ENCODE data around the gene RO60. TPM values are rescaled to one million over a fixed set of nuclear protein-coding genes. Genes with fewer than 3 reads are reported as not detected.
"Not testable (repeated sequence)": the region's sequence is repeated elsewhere in the genome, so short reads cannot be mapped to it uniquely, and the experiment has no call there.

The RO60 gene
- total RNA-seq, 1 donor from 2014 or later = 61.1 TPM

GRCh38 chr1:193033610-193034009 lies 25.8 kb upstream of the RO60 start:
- no peak overlapping the region for H3K4me3 Mint-ChIP-seq
- DNase-seq (no peak), ATAC-seq (ENCODE audit: low read depth) (no peak)
- peaks cover 4% of the 10 kb centered on the region for H3K4me1 Mint-ChIP-seq
- no peaks in the 10 kb centered on the region for H3K27me3 Mint-ChIP-seq
- ChIA-PET CTCF (no interaction called here), POLR2A (no interaction called here)
- intact Hi-C loops (cut with micrococcal nuclease) = loop anchor here (2.0 kb wide), 1 partner anchor 21 kb away; no protein-coding TSS in a partner anchor
- TF ChIP-seq CTCF (IDR thresholded peaks at IDR 0.05) = no peak
- H3K27ac Mint-ChIP-seq = no peak overlapping the region
- H3K36me3 Mint-ChIP-seq (ENCODE audit: low read depth) = peaks cover 18% of the 10 kb centered on the region
- peaks cover 2% of the 10 kb centered on the region for H3K9me3 Mint-ChIP-seq

- TF ChIP-seq CTCF (IDR thresholded peaks at IDR 0.05) = no peak
- no peak overlapping the region for H3K27ac Mint-ChIP-seq
- intact Hi-C loops (cut with micrococcal nuclease) = no loop called here
- peaks cover 6% of the 10 kb centered on the region for H3K4me1 Mint-ChIP-seq
- CTCF ChIA-PET = interaction anchor here (0.6 kb wide), 1 partner anchor 8 kb away, joined by 6 read pairs; no protein-coding TSS in a partner anchor
- no peak overlapping the region for H3K4me3 Mint-ChIP-seq
- H3K9me3 Mint-ChIP-seq = peaks cover 2% of the 10 kb centered on the region
- POLR2A ChIA-PET = no interaction called here
- DNase-seq = no peak
- H3K27me3 Mint-ChIP-seq = no peaks in the 10 kb centered on the region
- no peak for ATAC-seq (ENCODE audit: low read depth)
- peaks cover 22% of the 10 kb centered on the region for H3K36me3 Mint-ChIP-seq (ENCODE audit: low read depth)
Observed at GRCh38 chr1:193036337-193037047, 22.9 kb upstream of the RO60 start.

- Mint-ChIP-seq H3K4me1 (peaks cover 6% of the 10 kb centered on the region), H3K36me3 (ENCODE audit: low read depth) (peaks cover 27% of the 10 kb centered on the region), H3K27ac (no peak overlapping the region), H3K27me3 (no peaks in the 10 kb centered on the region), H3K9me3 (no peaks in the 10 kb centered on the region), H3K4me3 (no peak overlapping the region)
- intact Hi-C loops (cut with micrococcal nuclease) = no loop called here
- ChIA-PET POLR2A (no interaction called here), CTCF (no interaction called here)
- TF ChIP-seq CTCF (IDR thresholded peaks at IDR 0.05) = no peak
- ATAC-seq (ENCODE audit: low read depth) (no peak), DNase-seq (no peak)
Observed at GRCh38 chr1:193040011-193040410, 19.4 kb upstream of the RO60 start.

GRCh38 chr1:193042766-193043691 lies 16.4 kb upstream of the RO60 start:
- no peak for ATAC-seq (ENCODE audit: low read depth)
- no peak for TF ChIP-seq CTCF (IDR thresholded peaks at IDR 0.05)
- no peaks in the 10 kb centered on the region for H3K27me3 Mint-ChIP-seq
- intact Hi-C loops (cut with micrococcal nuclease) = no loop called here
- no peak overlapping the region for H3K27ac Mint-ChIP-seq
- no peak overlapping the region for H3K4me3 Mint-ChIP-seq
- ChIA-PET POLR2A (no interaction called here), CTCF (interaction anchor here (1.2 kb wide), 1 partner anchor 23 kb away, joined by 4 read pairs; no protein-coding TSS in a partner anchor)
- H3K4me1 Mint-ChIP-seq = peaks cover 3% of the 10 kb centered on the region
- DNase-seq = no peak
- no peaks in the 10 kb centered on the region for H3K9me3 Mint-ChIP-seq
- peaks cover 37% of the 10 kb centered on the region for H3K36me3 Mint-ChIP-seq (ENCODE audit: low read depth)

- POLR2A ChIA-PET; H3K27ac Mint-ChIP-seq; H3K27me3 Mint-ChIP-seq; ATAC-seq (ENCODE audit: low read depth); H3K4me3 Mint-ChIP-seq; intact Hi-C loops (cut with micrococcal nuclease); H3K4me1 Mint-ChIP-seq; DNase-seq; CTCF ChIA-PET; H3K9me3 Mint-ChIP-seq: not testable (repeated sequence)
- peaks cover 36% of the 10 kb centered on the region for H3K36me3 Mint-ChIP-seq (ENCODE audit: low read depth)
Observed at GRCh38 chr1:193048913-193049312, 10.5 kb upstream of the RO60 start.
